ENCODE results near the gene ZNF335. TPM values are rescaled to one million over a fixed set of nuclear protein-coding genes. Genes with fewer than 3 reads are reported as not detected.

The ZNF335 gene
- total and polyA plus RNA-seq, 2 donors (not counting 1 experiment from before 2014, with no cell fraction given): 4.8 to 10.2 TPM

DNA sequence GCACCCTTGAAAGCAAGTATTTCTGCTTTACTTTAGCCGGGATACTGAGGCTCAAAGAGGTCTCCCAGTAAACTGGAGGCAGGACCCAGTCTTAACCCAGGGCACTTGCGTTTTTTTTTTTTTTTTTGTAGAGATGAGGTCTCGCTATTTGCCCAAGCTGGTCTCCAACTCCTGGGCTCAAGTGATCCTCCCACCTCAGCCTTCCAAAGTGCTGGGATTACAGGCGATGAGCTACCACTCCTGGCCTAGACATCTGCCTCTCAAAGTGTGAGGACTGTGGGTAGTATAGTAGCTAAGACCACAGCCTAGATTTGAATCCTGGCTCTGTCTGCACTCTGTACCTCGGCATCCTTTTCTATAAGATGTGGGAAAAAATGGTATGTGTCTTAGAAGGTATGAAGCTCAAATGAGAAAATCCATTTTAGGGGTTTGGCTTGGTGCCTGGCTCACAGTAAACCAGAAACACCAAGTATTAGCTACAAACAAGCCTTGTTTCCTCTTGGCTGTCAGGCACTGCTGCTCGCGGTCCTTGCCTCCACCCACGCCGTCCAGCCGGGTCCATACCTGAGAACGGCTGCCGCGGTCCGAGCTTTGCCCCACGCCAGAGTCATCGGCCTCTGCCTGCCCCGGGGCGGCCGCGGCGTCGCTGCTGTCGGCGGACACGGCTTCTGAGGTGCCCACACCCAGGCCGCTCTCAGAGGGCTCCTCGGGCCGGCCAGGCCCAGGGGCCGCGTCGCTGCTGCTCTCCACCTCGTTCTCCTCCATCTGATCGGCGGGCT lies 1.2 kb downstream of the ZNF335 start:
- Histone ChIP-seq H3K9me3 (ENCODE audit: control insufficient read depth, insufficient read depth, low read depth, low read length) (no peaks in the 10 kb centered on the region), H3K4me1 (ENCODE audit: control insufficient read depth, extremely low read depth, insufficient read depth, low read length) (peaks cover 12% of the 10 kb centered on the region), H3K36me3 (ENCODE audit: control insufficient read depth, insufficient read depth, low read length) (peaks cover 19% of the 10 kb centered on the region), H3K27me3 (ENCODE audit: control insufficient read depth, insufficient read depth, low read length) (no peaks in the 10 kb centered on the region), H2AFZ (ENCODE audit: low read length) (peak overlapping the region; percentile 50), H3K27ac (ENCODE audit: insufficient read depth, low read length) (peak overlapping the region; percentile 100), H3K4me3 (replicated peaks in 1 of 4; ENCODE audit: control extremely low read depth in 1 of 4, insufficient read depth in 1 of 4, low read depth in 3 of 4, low read length in 4 of 4) (peak overlapping the region; percentile 92 to 96 (median 96)), H4K20me1 (ENCODE audit: control insufficient read depth, extremely low read depth, insufficient read depth, low read length) (no peaks in the 10 kb centered on the region), H3K9ac (ENCODE audit: insufficient read depth, low read length) (peak overlapping the region; percentile 100), H3K79me2 (ENCODE audit: control insufficient read depth, insufficient read depth, low read length) (peaks cover 29% of the 10 kb centered on the region), H3K4me2 (ENCODE audit: extremely low read depth, insufficient read depth, low read length) (peak overlapping the region; percentile 92)
- TF ChIP-seq, protein P1, sequence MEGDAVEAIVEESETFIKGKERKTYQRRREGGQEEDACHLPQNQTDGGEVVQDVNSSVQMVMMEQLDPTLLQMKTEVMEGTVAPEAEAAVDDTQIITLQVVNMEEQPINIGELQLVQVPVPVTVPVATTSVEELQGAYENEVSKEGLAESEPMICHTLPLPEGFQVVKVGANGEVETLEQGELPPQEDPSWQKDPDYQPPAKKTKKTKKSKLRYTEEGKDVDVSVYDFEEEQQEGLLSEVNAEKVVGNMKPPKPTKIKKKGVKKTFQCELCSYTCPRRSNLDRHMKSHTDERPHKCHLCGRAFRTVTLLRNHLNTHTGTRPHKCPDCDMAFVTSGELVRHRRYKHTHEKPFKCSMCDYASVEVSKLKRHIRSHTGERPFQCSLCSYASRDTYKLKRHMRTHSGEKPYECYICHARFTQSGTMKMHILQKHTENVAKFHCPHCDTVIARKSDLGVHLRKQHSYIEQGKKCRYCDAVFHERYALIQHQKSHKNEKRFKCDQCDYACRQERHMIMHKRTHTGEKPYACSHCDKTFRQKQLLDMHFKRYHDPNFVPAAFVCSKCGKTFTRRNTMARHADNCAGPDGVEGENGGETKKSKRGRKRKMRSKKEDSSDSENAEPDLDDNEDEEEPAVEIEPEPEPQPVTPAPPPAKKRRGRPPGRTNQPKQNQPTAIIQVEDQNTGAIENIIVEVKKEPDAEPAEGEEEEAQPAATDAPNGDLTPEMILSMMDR (conservative IDR thresholded peaks at IDR 0.05 in 1 of 2, IDR thresholded peaks at IDR 0.05 in 1 of 2; ENCODE audit: low read depth in 1 of 2, low read length in 2 of 2): no peak
- TF ChIP-seq EZH2 (IDR thresholded peaks at IDR 0.05; ENCODE audit: low read length, missing control alignments): no peak
- peak in 1 of 2 donors; percentile 37 for DNase-seq (ENCODE audit: low read depth in 2 of 2)

DNA sequence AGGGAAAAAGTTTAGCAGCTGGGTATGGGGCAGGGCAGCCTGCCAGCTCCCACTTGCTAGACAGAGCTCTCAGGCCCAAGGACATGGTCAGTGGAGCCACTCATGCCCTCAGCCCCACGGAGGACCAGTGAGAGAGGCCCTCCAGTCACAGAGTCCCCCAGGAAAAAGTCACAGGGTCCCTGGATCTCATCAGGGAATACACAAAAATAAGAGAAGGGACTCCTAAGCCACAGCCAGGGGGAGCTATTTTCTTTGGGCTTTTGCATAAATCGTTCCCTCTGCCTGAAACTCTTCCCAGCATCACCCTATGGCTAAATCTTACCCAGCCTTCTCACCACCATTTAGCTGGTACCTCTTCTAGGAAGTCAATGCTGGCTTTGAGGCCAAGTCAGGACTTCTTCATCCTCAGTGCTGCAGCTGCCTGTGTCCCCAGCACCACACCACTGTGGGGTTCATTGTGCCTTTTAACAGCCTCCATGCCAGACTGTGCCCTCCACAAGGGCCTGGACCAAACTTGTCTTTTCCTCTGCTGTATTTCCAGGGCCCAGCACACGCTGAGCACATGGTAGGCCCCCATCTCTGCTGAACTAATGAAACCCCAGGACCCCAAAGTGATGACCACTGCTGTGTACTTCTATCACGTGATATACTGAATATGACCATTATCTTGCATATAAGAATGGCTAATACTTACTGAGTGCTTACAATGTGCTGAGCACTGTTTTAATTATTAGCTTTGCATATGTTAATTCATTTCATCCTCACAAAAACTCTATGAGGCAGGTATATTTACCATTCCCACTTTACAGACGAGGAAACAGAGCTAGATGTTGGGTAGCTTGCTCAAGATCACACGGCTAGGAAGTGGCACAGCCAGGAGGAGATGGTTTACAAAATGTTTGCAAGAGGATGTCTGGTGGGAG lies 2.0 kb downstream of the ZNF335 start:
- Histone ChIP-seq H3K4me2 (ENCODE audit: extremely low read depth, insufficient read depth, low read length) (peak overlapping the region; percentile 92), H3K27ac (ENCODE audit: insufficient read depth, low read length) (peak overlapping the region; percentile 49), H4K20me1 (ENCODE audit: control insufficient read depth, extremely low read depth, insufficient read depth, low read length) (no peaks in the 10 kb centered on the region), H3K36me3 (ENCODE audit: control insufficient read depth, insufficient read depth, low read length) (peaks cover 22% of the 10 kb centered on the region), H3K4me3 (replicated peaks in 1 of 4; ENCODE audit: control extremely low read depth in 1 of 4, insufficient read depth in 1 of 4, low read depth in 3 of 4, low read length in 4 of 4) (peak overlapping the region; percentile 92 to 96 (median 96)), H3K79me2 (ENCODE audit: control insufficient read depth, insufficient read depth, low read length) (peaks cover 29% of the 10 kb centered on the region), H2AFZ (ENCODE audit: low read length) (no peak overlapping the region), H3K9me3 (ENCODE audit: control insufficient read depth, insufficient read depth, low read depth, low read length) (no peaks in the 10 kb centered on the region), H3K4me1 (ENCODE audit: control insufficient read depth, extremely low read depth, insufficient read depth, low read length) (peaks cover 12% of the 10 kb centered on the region), H3K9ac (ENCODE audit: insufficient read depth, low read length) (no peak overlapping the region), H3K27me3 (ENCODE audit: control insufficient read depth, insufficient read depth, low read length) (no peaks in the 10 kb centered on the region)
- peak; percentile 56 to 72 for DNase-seq (ENCODE audit: low read depth in 2 of 2)
- TF ChIP-seq, protein P1 (conservative IDR thresholded peaks at IDR 0.05 in 1 of 2, IDR thresholded peaks at IDR 0.05 in 1 of 2; ENCODE audit: low read depth in 1 of 2, low read length in 2 of 2): peak; percentile 71 to 79
- no peak for TF ChIP-seq EZH2 (IDR thresholded peaks at IDR 0.05; ENCODE audit: low read length, missing control alignments)

Measured in fibroblast of lung (primary cell).